ENCODE measurements around the gene HOXD3.

DNA sequence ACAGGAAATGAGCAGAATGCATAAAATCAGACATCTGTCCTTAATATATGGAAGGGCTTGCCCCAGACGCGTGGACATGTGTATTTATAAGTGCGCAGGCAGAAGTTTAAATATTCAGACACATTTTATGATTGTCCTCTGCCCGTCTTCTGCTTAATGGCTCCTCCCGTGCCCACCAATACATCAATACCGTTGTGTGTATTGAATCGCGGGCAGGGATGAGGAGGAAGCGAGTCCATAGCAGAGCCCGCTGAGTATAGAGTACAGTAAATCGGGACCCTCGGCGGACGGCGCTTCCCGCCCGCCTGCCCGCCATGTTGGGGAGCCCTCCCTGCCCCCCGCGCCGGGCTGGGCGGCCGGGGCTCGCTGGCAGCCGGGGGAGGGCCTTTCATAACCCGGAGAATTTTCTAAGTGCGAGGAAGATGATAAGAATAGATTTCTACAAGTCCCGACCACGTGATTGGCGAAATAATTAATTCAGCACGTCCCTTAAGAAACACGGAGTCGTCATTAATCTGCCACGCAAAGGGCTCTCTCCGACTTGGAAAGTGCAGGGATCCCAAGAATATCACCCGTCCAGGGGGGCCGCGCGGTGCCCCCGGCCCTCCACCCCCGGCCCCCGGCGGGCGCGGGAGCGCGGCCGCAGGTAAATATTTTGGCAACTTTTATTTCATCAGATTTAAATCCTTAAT is at the start of gene HOXD3:
- TF ChIP-seq, protein P1, sequence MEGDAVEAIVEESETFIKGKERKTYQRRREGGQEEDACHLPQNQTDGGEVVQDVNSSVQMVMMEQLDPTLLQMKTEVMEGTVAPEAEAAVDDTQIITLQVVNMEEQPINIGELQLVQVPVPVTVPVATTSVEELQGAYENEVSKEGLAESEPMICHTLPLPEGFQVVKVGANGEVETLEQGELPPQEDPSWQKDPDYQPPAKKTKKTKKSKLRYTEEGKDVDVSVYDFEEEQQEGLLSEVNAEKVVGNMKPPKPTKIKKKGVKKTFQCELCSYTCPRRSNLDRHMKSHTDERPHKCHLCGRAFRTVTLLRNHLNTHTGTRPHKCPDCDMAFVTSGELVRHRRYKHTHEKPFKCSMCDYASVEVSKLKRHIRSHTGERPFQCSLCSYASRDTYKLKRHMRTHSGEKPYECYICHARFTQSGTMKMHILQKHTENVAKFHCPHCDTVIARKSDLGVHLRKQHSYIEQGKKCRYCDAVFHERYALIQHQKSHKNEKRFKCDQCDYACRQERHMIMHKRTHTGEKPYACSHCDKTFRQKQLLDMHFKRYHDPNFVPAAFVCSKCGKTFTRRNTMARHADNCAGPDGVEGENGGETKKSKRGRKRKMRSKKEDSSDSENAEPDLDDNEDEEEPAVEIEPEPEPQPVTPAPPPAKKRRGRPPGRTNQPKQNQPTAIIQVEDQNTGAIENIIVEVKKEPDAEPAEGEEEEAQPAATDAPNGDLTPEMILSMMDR (conservative IDR thresholded peaks at IDR 0.05; ENCODE audit: low read length) = no peak
- TF ChIP-seq EZH2phosphoT487 (IDR thresholded peaks at IDR 0.05; ENCODE audit: borderline replicate concordance, low read depth, low read length) = no peak

All from OCI-LY7 (cell line).